Glomerular visceral epithelial cell (primary cell): Measurements from ENCODE around the gene CEP152.

Experiments used
- DNase-seq: peaks from one replicate; pipeline ENCODE4 v3.0.0-alpha.2; 2016; ENCODE audit errors: extremely low spot score

CEP152 gene

GRCh38 chr15:48710952-48711495 lies 99.8 kb downstream of the CEP152 start:
- DNase-seq, result peak; percentile 62

GRCh38 chr15:48708641-48709040 lies 102.2 kb downstream of the CEP152 start:
- no peak for DNase-seq

- DNase-seq, result no peak
These were observed 105.5 kb downstream of the CEP152 start for GRCh38 chr15:48705381-48705780.

- DNase-seq, result no peak
These were observed 107.3 kb downstream of the CEP152 start for GRCh38 chr15:48703544-48703943.

- DNase-seq, result no peak
These were observed 108.2 kb downstream of the CEP152 start for GRCh38 chr15:48702569-48703236.

- DNase-seq, result no peak
These were observed 114.1 kb downstream of the CEP152 start for GRCh38 chr15:48696627-48697312.

GRCh38 chr15:48695827-48696573 lies 114.9 kb downstream of the CEP152 start:
- DNase-seq, result no peak

- peak; percentile 83 for DNase-seq
These were observed 115.6 kb downstream of the CEP152 start for GRCh38 chr15:48695088-48695826.

- peak; percentile 31 for DNase-seq
These were observed 117.4 kb downstream of the CEP152 start for GRCh38 chr15:48693484-48693883.

- DNase-seq, result no peak
These were observed 122.4 kb downstream of the CEP152 start for GRCh38 chr15:48688493-48688892.
